Suprapubic skin (tissue), 4 donors: ENCODE data around the gene CFAP74.

Experiments
- CTCF ChIP-seq, 2 donors: fragments of 200-600 bp in 1 of 2; fragments of 450-650 bp in 1 of 2; sonication (generic) in 1 of 2; IDR thresholded peaks; one replicate each; pipeline ENCODE4 v1.5.1; 2016 to 2019; ENCODE audit warnings: antibody characterized with exemption in 2 of 2, mild to moderate bottlenecking in 1 of 2, moderate library complexity in 1 of 2
- POLR2A ChIP-seq, 2 donors: fragments of 450-650 bp; IDR thresholded peaks; one replicate each; pipeline ENCODE4 v1.6.1; 2017; ENCODE audit warnings: antibody characterized with exemption in 2 of 2, mild to moderate bottlenecking in 2 of 2, moderate library complexity in 2 of 2
- POLR2AphosphoS5 ChIP-seq, 3 donors: sonication (generic); formaldehyde crosslinking; IDR thresholded peaks; one replicate each; pipeline ENCODE4 v1.6.1; 2017; ENCODE audit warnings: antibody characterized with exemption in 3 of 3

DNA sequence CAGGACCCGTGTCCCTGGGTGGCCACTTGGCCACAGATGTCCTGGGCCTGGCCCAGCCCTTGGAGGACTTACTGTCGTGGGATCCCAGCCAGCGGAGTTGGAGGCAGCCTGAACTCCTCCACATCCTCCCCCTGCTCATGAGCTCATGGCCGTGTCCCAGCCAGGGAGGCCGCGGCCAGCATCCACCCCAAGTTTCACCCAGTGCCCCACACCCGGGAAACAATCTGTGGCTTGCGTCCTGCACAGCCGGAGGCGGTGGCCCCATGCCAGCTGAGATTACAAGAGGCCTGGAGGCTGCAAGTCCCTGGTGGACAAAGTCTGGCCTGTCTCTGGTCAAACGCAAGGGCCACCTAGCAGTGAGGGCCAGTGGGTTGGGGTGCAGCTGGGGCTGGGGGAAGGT, 57.0 kb downstream of the CFAP74 start:
- no peak for TF ChIP-seq CTCF (IDR thresholded peaks at IDR 0.05)
- no peak for TF ChIP-seq POLR2AphosphoS5 (IDR thresholded peaks at IDR 0.05)
- no peak for TF ChIP-seq POLR2A (IDR thresholded peaks at IDR 0.05)
